GM10248 (cell line): Measurements from ENCODE around the gene TUBB6.

Source experiments
- CTCF ChIA-PET: fragments of 300-600 bp; sonication (Branson Sonifier 250); formaldehyde crosslinking; extraction: SDS; loops from one replicate; lab custom pipeline; 2021; ENCODE audit warnings: antibody characterized with exemption; lab: Yijun Ruan, JAX
- POLR2A ChIA-PET: fragments of 350-650 bp; sonication (Branson Sonifier 250); formaldehyde crosslinking; extraction: SDS; loops from one replicate; lab custom pipeline; 2020; ENCODE audit warnings: antibody characterized with exemption; lab: Yijun Ruan, JAX
- DNase-seq: peaks from one replicate; pipeline ENCODE4 v3.0.0; 2012; ENCODE audit errors: extremely low spot score
- CTCF ChIP-seq: IDR thresholded peaks from 2 replicates; pipeline ENCODE4 v1.5.1; 2012; ENCODE audit warnings: mild to moderate bottlenecking, low read depth; ENCODE audit errors: extremely low read depth, missing control alignments, control extremely low read depth

TUBB6 gene

GRCh38 chr18:12307701-12308385 is at the start of gene TUBB6:
Gene TUBB6 (plus strand): TSS chr18:12308241. CDS start chr18:12308293, 52 bp downstream.
- POLR2A ChIA-PET = interaction anchor here (1.2 kb wide), 1 partner anchor 69 kb away, joined by 4 read pairs; the partner anchor contains the start of gene AFG3L2
- TF ChIP-seq CTCF = no peak
- peak; percentile 91 for DNase-seq
- CTCF ChIA-PET = interaction anchor here (1.0 to 4.9 kb wide), 2 partner anchors 9 to 20 kb away, joined by 3 to 26 read pairs; no protein-coding TSS in a partner anchor

- ChIA-PET POLR2A (no interaction called here), CTCF (interaction anchor here (1.2 kb wide), 1 partner anchor 13 kb away, joined by 4 read pairs; no protein-coding TSS in a partner anchor)
- no peak for TF ChIP-seq CTCF
- DNase-seq = no peak
Observed at GRCh38 chr18:12258719-12259705, 49.0 kb upstream of the TUBB6 start.

- CTCF ChIA-PET = interaction anchor here (3.4 kb wide), 1 partner anchor 9 kb away, joined by 13 read pairs; no protein-coding TSS in a partner anchor
- TF ChIP-seq CTCF = no peak
- POLR2A ChIA-PET = no interaction called here
- no peak for DNase-seq
Observed at GRCh38 chr18:12262748-12263147, 45.3 kb upstream of the TUBB6 start.

- ChIA-PET POLR2A (no interaction called here), CTCF (interaction anchor here (1.0 to 1.6 kb wide), 3 partner anchors 12 to 28 kb away, joined by 3 read pairs; no protein-coding TSS in a partner anchor)
- DNase-seq = no peak
- TF ChIP-seq CTCF = no peak
Observed at GRCh38 chr18:12264864-12265263, 43.2 kb upstream of the TUBB6 start.

GRCh38 chr18:12271376-12272235 is 36.4 kb upstream of the TUBB6 start:
- DNase-seq = peak; percentile 83
- ChIA-PET POLR2A (no interaction called here), CTCF (interaction anchor here (0.6 to 3.0 kb wide), 21 partner anchors 9 to 617 kb away, joined by 3 to 35 read pairs (median 4); no protein-coding TSS in a partner anchor)
- peak; percentile 69 for TF ChIP-seq CTCF
